Stomach (tissue), 9 donors: ENCODE results near the gene ORC3. TPM values are rescaled to one million over a fixed set of nuclear protein-coding genes. Genes with fewer than 3 reads are reported as not detected.

ENCODE experiments used
- DNase-seq, 2 donors: peaks; one replicate each; pipeline versions ENCODE4 v3.0.0 to v3.0.0-alpha.2; 2013 to 2019
- H3K27ac ChIP-seq, 5 donors: fragments of 200-600 bp in 4 of 5; sonication (generic) in 4 of 5; one replicate each; pipeline ENCODE4 v1.5.1; 2013 to 2019; ENCODE audit warnings: mild to moderate bottlenecking in 1 of 5, moderate library complexity in 1 of 5
- H3K27me3 ChIP-seq, 3 donors: fragments of 200-600 bp; sonication (generic); one replicate each; pipeline ENCODE4 v1.5.1; 2017 to 2019; ENCODE audit warnings: mixed run types in 1 of 3
- H3K36me3 ChIP-seq, 4 donors: fragments of 200-600 bp; sonication (generic); 1 replicate in 3 of 4; 2 replicates in 1 of 4; pipeline ENCODE4 v1.5.1; 2016 to 2019
- H3K4me1 ChIP-seq, 4 donors: fragments of 200-600 bp; sonication (generic); one replicate each; pipeline ENCODE4 v1.5.1; 2016 to 2019
- H3K4me3 ChIP-seq, 4 donors: fragments of 200-600 bp; sonication (generic) in 3 of 4; one replicate each; pipeline ENCODE4 v1.5.1; 2016 to 2019; ENCODE audit warnings: mild to moderate bottlenecking in 1 of 4
- H3K9me3 ChIP-seq, 4 donors: fragments of 200-600 bp; sonication (generic); one replicate each; pipeline ENCODE4 v1.5.1; 2016 to 2019
- EP300 ChIP-seq: sonication (generic); formaldehyde crosslinking; IDR thresholded peaks from one replicate; pipeline ENCODE4 v1.6.1; 2017; ENCODE audit warnings: antibody characterized with exemption
- POLR2A ChIP-seq, 4 donors: fragments of 450-650 bp; IDR thresholded peaks; one replicate each; pipeline ENCODE4 v1.6.1; 2016; ENCODE audit warnings: antibody characterized with exemption in 4 of 4, control low read depth in 2 of 4, mild to moderate bottlenecking in 1 of 4, moderate library complexity in 1 of 4
- POLR2AphosphoS5 ChIP-seq, 3 donors: sonication (generic); formaldehyde crosslinking; IDR thresholded peaks; one replicate each; pipeline ENCODE4 v1.6.1; 2016; ENCODE audit warnings: antibody characterized with exemption in 3 of 3
- WGBS, 5 donors: extraction: QIAGEN DNeasy Blood & Tissue Kit in 3 of 5; methylation state at CpG; one replicate each; pipeline versions ENCODE4 v1.1.5 to v1.1.7; 2013 to 2018; 5-methylcytosine and 5-hydroxymethylcytosine counted together
- intact Hi-C: fragments of 100-400 bp; cut with DNase I; formaldehyde crosslinking; loops from one replicate; pipeline ENCODE4 v1.15.1; 2023; ENCODE audit warnings: low total_unique reads
- polyA plus RNA-seq, 3 donors: library from polyadenylated mRNA; stranded (reverse); fragments of 200-250 nt; gene quantifications; one replicate each; pipeline ENCODE4 v1.2.3, GENCODE V29; 2013
- total RNA-seq, 5 donors: library from RNA; depleted of rRNA; stranded (reverse); fragments of >200 nt; gene quantifications; one replicate each; pipeline versions ENCODE4 v1.1.0 to v1.2.3, GENCODE V29; 2014 to 2016
- TF ChIP-seq, protein P1 (sequence below), 7 experiments: fragments of 450-650 bp in 4 of 7; fragments of 200-600 bp in 3 of 7; sonication (generic) in 3 of 7; IDR thresholded peaks; one replicate each; pipeline ENCODE4 v1.5.1; 2016 to 2019; ENCODE audit warnings: antibody characterized with exemption in 7 of 7, control low read depth in 2 of 7, mild to moderate bottlenecking in 1 of 7
- donor health status: healthy with polysubstance abuse.
- donor health status: Bipolar disorder and iron deficiency.
- donor health status: healthy.

ORC3 gene
- total and polyA plus RNA-seq, 8 donors, result 5.8 to 33.8 (median 11.0) TPM

DNA sequence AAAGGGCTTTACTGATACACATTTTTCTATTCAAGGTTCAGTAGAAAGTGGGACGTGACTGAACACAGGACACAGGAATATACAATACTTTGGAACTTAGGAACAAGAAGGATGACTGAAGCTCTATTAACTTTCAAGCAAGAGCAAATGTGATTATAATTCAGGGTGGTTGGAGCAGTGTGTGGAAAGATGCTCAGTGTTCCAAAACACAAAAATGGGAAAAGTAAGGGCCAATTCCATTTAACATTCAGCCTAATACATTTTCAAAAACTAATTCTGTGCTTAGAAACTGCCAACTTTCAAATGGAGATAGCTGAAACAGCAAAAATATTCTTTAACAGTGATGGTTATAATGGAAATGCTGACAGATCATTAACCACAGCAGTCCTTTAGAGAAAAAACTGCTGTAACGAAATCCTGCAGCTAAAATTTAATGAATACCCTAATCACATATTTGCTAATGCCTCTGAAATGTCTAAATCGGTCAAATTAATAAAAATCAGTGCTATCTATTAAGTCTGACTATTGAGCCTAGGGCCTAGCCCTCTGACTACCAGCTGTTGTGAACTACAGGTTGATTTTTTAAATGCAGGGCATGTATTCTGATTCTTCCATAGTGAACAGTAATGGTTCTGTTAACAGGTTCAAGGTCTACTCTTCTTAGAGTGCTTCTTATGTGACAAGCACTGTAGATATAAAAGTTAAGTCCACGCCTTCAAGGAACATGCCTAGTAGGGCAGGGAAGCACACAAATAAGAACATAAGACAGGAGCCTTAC is 46.0 kb upstream of the ORC3 start:
- DNase-seq, result no peak
- Histone ChIP-seq H3K27me3 (no peaks in the 10 kb centered on the region), H3K9me3 (no peaks in the 10 kb centered on the region), H3K27ac (no peak overlapping the region), H3K4me3 (no peak overlapping the region), H3K4me1 (no peaks in the 10 kb centered on the region), H3K36me3 (peaks cover 7 to 94% (median 86%) of the 10 kb centered on the region in 4 donors)
- 96 to 98% (median 97%) methylated on average over 4 of the region's 4 CpGs for WGBS, 5 donors
- TF ChIP-seq EP300 (no peak), POLR2A (IDR thresholded peaks at IDR 0.05) (no peak)
- intact Hi-C loops, result no loop called here

DNA sequence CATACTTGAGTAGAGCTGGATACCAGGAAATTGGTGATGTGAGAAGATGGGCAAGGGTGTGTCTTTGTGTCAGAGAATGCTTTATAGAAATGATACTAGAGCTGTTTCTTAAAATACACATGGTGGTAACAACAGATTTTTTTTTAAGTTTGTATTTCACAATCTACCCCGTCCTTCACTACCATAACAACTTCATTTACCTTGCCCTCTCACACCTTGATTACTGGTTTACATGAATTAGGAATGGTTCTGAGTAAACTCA is 45.5 kb upstream of the ORC3 start:
- H3K4me1 ChIP-seq, result no peaks in the 10 kb centered on the region
- TF ChIP-seq, protein P1, sequence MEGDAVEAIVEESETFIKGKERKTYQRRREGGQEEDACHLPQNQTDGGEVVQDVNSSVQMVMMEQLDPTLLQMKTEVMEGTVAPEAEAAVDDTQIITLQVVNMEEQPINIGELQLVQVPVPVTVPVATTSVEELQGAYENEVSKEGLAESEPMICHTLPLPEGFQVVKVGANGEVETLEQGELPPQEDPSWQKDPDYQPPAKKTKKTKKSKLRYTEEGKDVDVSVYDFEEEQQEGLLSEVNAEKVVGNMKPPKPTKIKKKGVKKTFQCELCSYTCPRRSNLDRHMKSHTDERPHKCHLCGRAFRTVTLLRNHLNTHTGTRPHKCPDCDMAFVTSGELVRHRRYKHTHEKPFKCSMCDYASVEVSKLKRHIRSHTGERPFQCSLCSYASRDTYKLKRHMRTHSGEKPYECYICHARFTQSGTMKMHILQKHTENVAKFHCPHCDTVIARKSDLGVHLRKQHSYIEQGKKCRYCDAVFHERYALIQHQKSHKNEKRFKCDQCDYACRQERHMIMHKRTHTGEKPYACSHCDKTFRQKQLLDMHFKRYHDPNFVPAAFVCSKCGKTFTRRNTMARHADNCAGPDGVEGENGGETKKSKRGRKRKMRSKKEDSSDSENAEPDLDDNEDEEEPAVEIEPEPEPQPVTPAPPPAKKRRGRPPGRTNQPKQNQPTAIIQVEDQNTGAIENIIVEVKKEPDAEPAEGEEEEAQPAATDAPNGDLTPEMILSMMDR (IDR thresholded peaks at IDR 0.05), result no peak
- TF ChIP-seq EP300 (no peak), POLR2AphosphoS5 (IDR thresholded peaks at IDR 0.05) (no peak), POLR2A (IDR thresholded peaks at IDR 0.05) (no peak)
- H3K9me3 ChIP-seq, result no peaks in the 10 kb centered on the region
- no peak for DNase-seq
- WGBS, 5 donors, result 83 to 94% (median 90%) methylated on average over 1 of the region's 1 CpG
- intact Hi-C loops, result no loop called here
- no peak overlapping the region for H3K27ac ChIP-seq
- H3K4me3 ChIP-seq, result no peak overlapping the region
- H3K36me3 ChIP-seq, result peaks cover 7 to 94% (median 86%) of the 10 kb centered on the region in 4 donors
- no peaks in the 10 kb centered on the region for H3K27me3 ChIP-seq

DNA sequence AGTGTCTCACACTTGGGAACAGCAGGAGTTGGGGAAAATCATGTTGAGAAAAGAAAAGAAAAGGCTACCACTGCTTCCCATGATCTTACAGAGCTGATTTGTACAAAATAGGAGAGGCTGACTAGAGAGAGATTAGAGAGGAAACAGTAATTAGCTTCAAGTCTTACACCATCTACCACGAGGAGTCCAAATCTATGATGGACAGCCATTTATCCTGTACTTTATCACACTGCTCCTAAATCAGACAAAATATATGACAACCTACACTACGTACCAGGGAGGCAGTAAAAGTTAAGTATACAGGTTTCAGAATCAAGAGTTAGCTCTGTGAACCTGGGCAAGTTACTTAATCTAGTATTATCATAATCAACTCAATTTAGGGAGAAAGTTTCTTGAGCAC is 38.1 kb upstream of the ORC3 start:
- Histone ChIP-seq H3K27ac (no peak overlapping the region), H3K4me3 (no peak overlapping the region), H3K9me3 (no peaks in the 10 kb centered on the region), H3K27me3 (no peaks in the 10 kb centered on the region), H3K36me3 (peaks cover 0 to 79% (median 72%) of the 10 kb centered on the region in 4 donors), H3K4me1 (no peaks in the 10 kb centered on the region)
- 67 to 87% (median 83%) methylated on average over 2 of the region's 2 CpGs for WGBS, 5 donors
- DNase-seq, result no peak
- intact Hi-C loops, result no loop called here
- TF ChIP-seq POLR2AphosphoS5 (IDR thresholded peaks at IDR 0.05) (no peak), POLR2A (IDR thresholded peaks at IDR 0.05) (no peak)
- TF ChIP-seq, protein P1 (IDR thresholded peaks at IDR 0.05), result no peak

DNA sequence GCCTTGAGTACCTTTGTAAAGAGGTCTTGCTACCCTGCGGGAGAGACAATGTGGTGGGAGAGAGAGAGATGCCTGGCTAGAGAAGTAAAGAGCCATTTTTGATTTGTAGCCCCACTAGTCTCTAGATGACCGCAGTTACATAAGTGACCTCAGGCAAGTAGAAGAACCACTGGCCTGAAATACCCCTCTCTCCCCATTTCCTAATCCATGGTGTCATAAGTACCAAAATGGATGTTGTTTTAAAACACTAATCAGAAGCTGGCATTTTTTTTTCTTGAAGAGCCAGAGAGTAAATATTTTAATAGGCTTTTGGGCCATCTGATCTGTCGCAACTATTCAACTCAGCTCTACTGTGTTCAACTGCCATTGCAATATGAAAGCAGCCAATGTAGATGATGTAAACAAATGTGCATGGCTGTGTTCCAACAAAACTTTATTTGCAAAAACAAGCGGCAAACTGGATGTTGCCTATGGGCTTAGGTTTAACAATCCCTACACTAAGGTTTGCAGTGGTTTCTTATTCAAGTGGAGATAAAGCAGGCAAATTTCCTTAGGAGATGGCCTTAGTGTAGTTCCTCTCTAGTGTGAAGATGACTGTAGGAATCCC is 36.7 kb upstream of the ORC3 start:
- DNase-seq, result no peak
- H3K4me1 ChIP-seq, result no peaks in the 10 kb centered on the region
- H3K27ac ChIP-seq, result no peak overlapping the region
- 78 to 93% (median 92%) methylated on average over 4 of the region's 4 CpGs for WGBS, 5 donors
- H3K27me3 ChIP-seq, result no peaks in the 10 kb centered on the region
- TF ChIP-seq, protein P1 (IDR thresholded peaks at IDR 0.05), result no peak
- TF ChIP-seq POLR2A (IDR thresholded peaks at IDR 0.05), result no peak
- no peak for TF ChIP-seq EP300
- TF ChIP-seq POLR2AphosphoS5 (IDR thresholded peaks at IDR 0.05), result no peak
- intact Hi-C loops, result no loop called here
- H3K9me3 ChIP-seq, result no peaks in the 10 kb centered on the region
- no peak overlapping the region for H3K4me3 ChIP-seq
- peaks cover 0 to 78% (median 73%) of the 10 kb centered on the region in 4 donors for H3K36me3 ChIP-seq

DNA sequence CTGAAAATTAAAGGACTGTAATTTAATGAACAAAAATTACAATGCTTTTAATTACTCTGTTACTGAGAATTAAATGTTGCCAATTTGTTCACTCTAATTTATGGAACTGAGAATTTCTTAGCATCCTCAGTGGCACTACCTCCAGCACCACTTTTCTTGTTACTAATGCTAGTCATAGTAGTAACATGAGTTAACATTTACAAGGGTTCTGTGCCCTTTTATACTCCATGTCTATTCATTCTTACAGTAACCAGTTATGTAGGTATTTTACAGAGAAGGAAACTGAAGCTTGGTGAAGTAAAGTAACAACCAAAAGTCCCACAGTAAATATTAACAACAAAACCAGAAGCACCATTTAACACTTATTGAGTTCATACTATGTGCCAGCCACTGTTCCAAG is 34.4 kb upstream of the ORC3 start:
- Histone ChIP-seq H3K36me3 (peaks cover 4 to 83% (median 76%) of the 10 kb centered on the region in 4 donors), H3K4me3 (no peak overlapping the region), H3K27ac (no peak overlapping the region), H3K4me1 (no peaks in the 10 kb centered on the region), H3K27me3 (no peaks in the 10 kb centered on the region), H3K9me3 (no peaks in the 10 kb centered on the region)
- intact Hi-C loops, result no loop called here
- DNase-seq, result no peak
- TF ChIP-seq, protein P1 (IDR thresholded peaks at IDR 0.05), result no peak
- no peak for TF ChIP-seq POLR2AphosphoS5 (IDR thresholded peaks at IDR 0.05)
- TF ChIP-seq EP300, result no peak
- TF ChIP-seq POLR2A (IDR thresholded peaks at IDR 0.05), result no peak
